Kidney (tissue), 14 donors: ENCODE data around the gene DLG2. TPM values are rescaled to one million over a fixed set of nuclear protein-coding genes. Genes with fewer than 3 reads are reported as not detected.

Experiments
- DNase-seq, 5 donors: peaks; one replicate each; pipeline ENCODE4 v3.0.0-alpha.2; 2013 to 2020
- FAIRE-seq: peaks from 2 replicates; lab custom pipeline; 2012; peaks lifted over from hg19 to GRCh38; lab: Jason Lieb, UNC
- H3K27ac ChIP-seq, 2 donors: one replicate each; pipeline ENCODE4 v1.7.0; 2013; ENCODE audit warnings: low read depth in 2 of 2, low read length in 2 of 2, inconsistent platforms in 1 of 2
- H3K27me3 ChIP-seq: one replicate; pipeline ENCODE4 v1.7.1; 2013; ENCODE audit warnings: low read length, inconsistent platforms; ENCODE audit not compliant: control insufficient read depth, insufficient read depth
- H3K36me3 ChIP-seq, 3 donors: one replicate each; pipeline versions ENCODE4 v1.7.0 to v1.7.1; 2013; ENCODE audit warnings: low read length in 3 of 3, control low read depth in 1 of 3, inconsistent platforms in 1 of 3; ENCODE audit not compliant: insufficient read depth in 3 of 3, control insufficient read depth in 2 of 3
- H3K4me1 ChIP-seq, 3 donors: one replicate each; pipeline versions ENCODE4 v1.7.0 to v1.7.1; 2013; ENCODE audit warnings: low read length in 3 of 3, inconsistent platforms in 1 of 3, low read depth in 1 of 3; ENCODE audit not compliant: control insufficient read depth in 2 of 3, insufficient read depth in 2 of 3
- H3K4me3 ChIP-seq, 3 donors: one replicate each; pipeline versions ENCODE4 v1.7.0 to v1.8.1; 2013; ENCODE audit warnings: low read length in 3 of 3, control low read depth in 1 of 3, inconsistent platforms in 1 of 3
- H3K9ac ChIP-seq, 3 donors: one replicate each; pipeline versions ENCODE4 v1.7.0 to v1.7.1; 2013; ENCODE audit warnings: low read length in 3 of 3, control low read depth in 1 of 3, inconsistent platforms in 1 of 3
- H3K9me3 ChIP-seq, 3 donors: one replicate each; pipeline versions ENCODE4 v1.7.0 to v1.7.1; 2013; ENCODE audit warnings: low read length in 3 of 3, control low read depth in 1 of 3, inconsistent platforms in 1 of 3; ENCODE audit not compliant: control insufficient read depth in 2 of 3, insufficient read depth in 1 of 3
- intact Hi-C: fragments of 100-400 bp; cut with DNase I; formaldehyde crosslinking; loops from one replicate; pipeline ENCODE4 v1.11.1; 2022
- polyA plus RNA-seq: library from polyadenylated mRNA; stranded (reverse); fragments of 350-450 nt; fragmentation: Illumina TruSeq; extraction: RNeasy Lipid Tissue Mini Kit (QIAGEN cat#74804); gene quantifications from one replicate; pipeline ENCODE4 v1.2.3, GENCODE V29; 2014; ENCODE audit warnings: low read depth, low replicate concordance; ENCODE audit not compliant: insufficient read depth
- total RNA-seq: library from RNA; stranded (reverse); fragmentation: NEBNext Ultra II Directional; extraction: Animal tissue kit (Norgen Biotek cat#: 25700); gene quantifications from one replicate; pipeline ENCODE4 v1.2.1, GENCODE V29; 2021
- TF ChIP-seq, protein P1 (sequence below): IDR thresholded peaks from 3 replicates; pipeline ENCODE4 v1.5.1; 2012; ENCODE audit warnings: mild to moderate bottlenecking, moderate library complexity, borderline replicate concordance; ENCODE audit not compliant: insufficient read depth; ENCODE audit errors: extremely low read depth
- donor health status: control.
- donor health status: control.
- donor health status: control.
- donor health status: control.
- donor health status: control.
- donor health status: DM: yes; HTN: yes; CAD: no.
- donor health status: Normal renal cell carcinoma (clear cell type).

The DLG2 gene
- total and polyA plus RNA-seq, 2 donors from 2014 or later, result 2.9 to 7.2 TPM

DNA sequence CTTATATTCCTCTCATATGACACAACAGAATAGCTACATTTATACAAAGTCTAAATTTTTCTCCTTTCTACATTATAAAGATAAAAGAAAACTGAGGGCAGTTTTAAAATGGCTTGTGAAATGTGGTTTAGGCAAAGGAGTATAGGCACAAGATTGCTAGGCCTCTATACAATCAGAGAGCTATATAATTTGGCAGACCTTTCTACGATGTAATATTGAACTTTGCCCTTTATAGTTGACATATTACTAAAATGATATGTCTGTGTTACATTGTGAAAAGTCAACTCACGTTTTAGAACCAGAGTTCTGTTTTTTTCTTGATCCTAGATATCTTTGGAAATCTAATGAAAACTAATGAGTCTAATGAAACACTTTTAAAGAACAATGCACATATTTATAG lies 430.2 kb downstream of the DLG2 start:
- Histone ChIP-seq H3K36me3 (no peaks in the 10 kb centered on the region), H3K4me1 (no peaks in the 10 kb centered on the region), H3K9me3 (peaks cover 0 to 8% (median 0%) of the 10 kb centered on the region in 3 donors), H3K9ac (no peak overlapping the region), H3K27me3 (no peaks in the 10 kb centered on the region), H3K27ac (no peak overlapping the region), H3K4me3 (no peak overlapping the region)
- intact Hi-C loops, result no loop called here
- FAIRE-seq (no peak), DNase-seq (no peak)
- TF ChIP-seq, protein P1, sequence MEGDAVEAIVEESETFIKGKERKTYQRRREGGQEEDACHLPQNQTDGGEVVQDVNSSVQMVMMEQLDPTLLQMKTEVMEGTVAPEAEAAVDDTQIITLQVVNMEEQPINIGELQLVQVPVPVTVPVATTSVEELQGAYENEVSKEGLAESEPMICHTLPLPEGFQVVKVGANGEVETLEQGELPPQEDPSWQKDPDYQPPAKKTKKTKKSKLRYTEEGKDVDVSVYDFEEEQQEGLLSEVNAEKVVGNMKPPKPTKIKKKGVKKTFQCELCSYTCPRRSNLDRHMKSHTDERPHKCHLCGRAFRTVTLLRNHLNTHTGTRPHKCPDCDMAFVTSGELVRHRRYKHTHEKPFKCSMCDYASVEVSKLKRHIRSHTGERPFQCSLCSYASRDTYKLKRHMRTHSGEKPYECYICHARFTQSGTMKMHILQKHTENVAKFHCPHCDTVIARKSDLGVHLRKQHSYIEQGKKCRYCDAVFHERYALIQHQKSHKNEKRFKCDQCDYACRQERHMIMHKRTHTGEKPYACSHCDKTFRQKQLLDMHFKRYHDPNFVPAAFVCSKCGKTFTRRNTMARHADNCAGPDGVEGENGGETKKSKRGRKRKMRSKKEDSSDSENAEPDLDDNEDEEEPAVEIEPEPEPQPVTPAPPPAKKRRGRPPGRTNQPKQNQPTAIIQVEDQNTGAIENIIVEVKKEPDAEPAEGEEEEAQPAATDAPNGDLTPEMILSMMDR, result no peak

- H3K4me1 ChIP-seq, result no peaks in the 10 kb centered on the region
- H3K27me3 ChIP-seq, result no peaks in the 10 kb centered on the region
- no peak overlapping the region for H3K9ac ChIP-seq
- intact Hi-C loops, result no loop called here
- peaks cover 0 to under 1% (median 0%) of the 10 kb centered on the region in 3 donors for H3K9me3 ChIP-seq
- no peak overlapping the region for H3K27ac ChIP-seq
- DNase-seq (no peak), FAIRE-seq (no peak)
- TF ChIP-seq, protein P1, result no peak
- no peaks in the 10 kb centered on the region for H3K36me3 ChIP-seq
- H3K4me3 ChIP-seq, result no peak overlapping the region
Measured at GRCh38 chr11:85195934-85196333, 431.2 kb downstream of the DLG2 start.

DNA sequence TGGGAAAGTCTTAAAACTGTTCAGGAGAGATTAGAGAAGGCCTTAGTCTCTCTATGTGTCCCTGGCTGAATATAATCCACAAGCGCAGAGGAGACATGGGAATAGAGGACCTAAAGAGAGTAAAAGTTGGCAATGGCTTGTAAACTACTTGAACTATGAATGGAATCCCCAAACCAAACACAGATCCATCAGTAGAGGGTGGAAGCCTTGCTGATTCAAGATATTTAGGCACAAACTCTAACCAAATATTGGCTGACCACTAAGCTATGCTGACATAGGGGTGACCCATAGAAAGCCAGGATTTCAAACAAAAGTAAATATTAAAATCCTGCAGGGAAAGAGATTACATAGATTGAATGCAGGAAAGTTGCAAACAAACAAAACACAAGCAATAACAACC lies 439.2 kb downstream of the DLG2 start:
- H3K9ac ChIP-seq, result no peak overlapping the region
- DNase-seq, result no peak
- H3K4me1 ChIP-seq, result no peaks in the 10 kb centered on the region
- H3K4me3 ChIP-seq, result no peak overlapping the region
- TF ChIP-seq, protein P1, result no peak
- no peaks in the 10 kb centered on the region for H3K9me3 ChIP-seq
- H3K36me3 ChIP-seq, result no peaks in the 10 kb centered on the region
- no peak overlapping the region for H3K27ac ChIP-seq
- no peak for FAIRE-seq
- no peaks in the 10 kb centered on the region for H3K27me3 ChIP-seq
- intact Hi-C loops, result no loop called here

GRCh38 chr11:85184721-85185120 lies 442.4 kb downstream of the DLG2 start:
- Histone ChIP-seq H3K4me1 (no peaks in the 10 kb centered on the region), H3K4me3 (no peak overlapping the region), H3K9ac (no peak overlapping the region), H3K27ac (no peak overlapping the region), H3K9me3 (no peaks in the 10 kb centered on the region), H3K27me3 (no peaks in the 10 kb centered on the region), H3K36me3 (no peaks in the 10 kb centered on the region)
- no peak for DNase-seq
- no peak for FAIRE-seq
- TF ChIP-seq, protein P1, result no peak
- intact Hi-C loops, result no loop called here
